Measurements from ENCODE around the gene CHRNB1.

CHRNB1 gene

GRCh38 chr17:7425756-7426155 is 19.1 kb upstream of the CHRNB1 start:
- peaks cover 0 to 4% (median 0%) of the 10 kb centered on the region in 5 donors for H3K27me3 ChIP-seq (ENCODE audit: control insufficient read depth in 5 of 5, insufficient read depth in 4 of 5, low read length in 5 of 5)
- no peak overlapping the region for H3K4me3 ChIP-seq (ENCODE audit: low read depth in 1 of 5, low read length in 5 of 5)
- H3K4me1 ChIP-seq (ENCODE audit: control insufficient read depth in 5 of 5, insufficient read depth in 5 of 5, low read length in 5 of 5) = no peaks in the 10 kb centered on the region
- no peak overlapping the region for H3K9ac ChIP-seq (ENCODE audit: low read length in 5 of 5)
- H3K36me3 ChIP-seq (ENCODE audit: control insufficient read depth in 5 of 5, insufficient read depth in 5 of 5, low read length in 5 of 5) = no peaks in the 10 kb centered on the region
- no peak overlapping the region for H3K27ac ChIP-seq (ENCODE audit: low read depth, low read length)
- no peaks in the 10 kb centered on the region for H3K9me3 ChIP-seq (ENCODE audit: control insufficient read depth in 5 of 5, low read length in 5 of 5)

GRCh38 chr17:7426203-7426863 is 18.5 kb upstream of the CHRNB1 start:
- H3K36me3 ChIP-seq (ENCODE audit: control insufficient read depth in 5 of 5, insufficient read depth in 5 of 5, low read length in 5 of 5) = no peaks in the 10 kb centered on the region
- no peak overlapping the region for H3K9ac ChIP-seq (ENCODE audit: low read length in 5 of 5)
- H3K27me3 ChIP-seq (ENCODE audit: control insufficient read depth in 5 of 5, insufficient read depth in 4 of 5, low read length in 5 of 5) = peaks cover 0 to 4% (median 0%) of the 10 kb centered on the region in 5 donors
- no peak overlapping the region for H3K27ac ChIP-seq (ENCODE audit: low read depth, low read length)
- H3K4me1 ChIP-seq (ENCODE audit: control insufficient read depth in 5 of 5, insufficient read depth in 5 of 5, low read length in 5 of 5) = no peaks in the 10 kb centered on the region
- no peak overlapping the region for H3K4me3 ChIP-seq (ENCODE audit: low read depth in 1 of 5, low read length in 5 of 5)
- no peaks in the 10 kb centered on the region for H3K9me3 ChIP-seq (ENCODE audit: control insufficient read depth in 5 of 5, low read length in 5 of 5)

GRCh38 chr17:7426896-7427489 is 17.9 kb upstream of the CHRNB1 start:
- Histone ChIP-seq H3K9me3 (ENCODE audit: control insufficient read depth in 5 of 5, low read length in 5 of 5) (no peaks in the 10 kb centered on the region), H3K9ac (ENCODE audit: low read length in 5 of 5) (no peak overlapping the region), H3K36me3 (ENCODE audit: control insufficient read depth in 5 of 5, insufficient read depth in 5 of 5, low read length in 5 of 5) (no peaks in the 10 kb centered on the region), H3K4me3 (ENCODE audit: low read depth in 1 of 5, low read length in 5 of 5) (no peak overlapping the region), H3K4me1 (ENCODE audit: control insufficient read depth in 5 of 5, insufficient read depth in 5 of 5, low read length in 5 of 5) (no peaks in the 10 kb centered on the region), H3K27me3 (ENCODE audit: control insufficient read depth in 5 of 5, insufficient read depth in 4 of 5, low read length in 5 of 5) (peaks cover 0 to 4% (median 0%) of the 10 kb centered on the region in 5 donors), H3K27ac (ENCODE audit: low read depth, low read length) (no peak overlapping the region)

DNA sequence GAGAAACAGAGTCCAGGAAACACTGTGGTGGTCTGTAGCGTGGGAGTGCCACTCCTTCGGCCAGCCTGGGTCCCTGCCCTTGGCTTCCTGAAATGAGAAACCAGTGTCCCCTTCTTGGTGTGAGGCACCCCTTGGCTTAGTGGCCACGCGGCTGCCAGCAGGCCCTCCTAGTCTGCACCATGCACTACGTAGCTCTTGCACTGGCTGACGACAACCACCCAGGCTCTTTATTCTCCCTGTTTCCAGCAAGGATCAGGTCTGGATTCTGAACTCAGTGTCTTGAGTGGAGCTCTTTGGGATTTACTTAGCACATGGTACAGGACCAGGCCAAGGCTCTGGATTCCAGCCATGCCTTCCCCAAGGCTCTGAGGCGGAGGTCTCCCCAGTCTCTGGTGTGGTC is 17.3 kb upstream of the CHRNB1 start:
- no peaks in the 10 kb centered on the region for H3K9me3 ChIP-seq (ENCODE audit: control insufficient read depth in 5 of 5, low read length in 5 of 5)
- H3K9ac ChIP-seq (ENCODE audit: low read length in 5 of 5) = no peak overlapping the region
- no peaks in the 10 kb centered on the region for H3K4me1 ChIP-seq (ENCODE audit: control insufficient read depth in 5 of 5, insufficient read depth in 5 of 5, low read length in 5 of 5)
- peaks cover 0 to 4% (median 0%) of the 10 kb centered on the region in 5 donors for H3K27me3 ChIP-seq (ENCODE audit: control insufficient read depth in 5 of 5, insufficient read depth in 4 of 5, low read length in 5 of 5)
- H3K36me3 ChIP-seq (ENCODE audit: control insufficient read depth in 5 of 5, insufficient read depth in 5 of 5, low read length in 5 of 5) = no peaks in the 10 kb centered on the region
- no peak overlapping the region for H3K27ac ChIP-seq (ENCODE audit: low read depth, low read length)
- no peak overlapping the region for H3K4me3 ChIP-seq (ENCODE audit: low read depth in 1 of 5, low read length in 5 of 5)

- no peak within 1 kb of the TSS for H3K27ac ChIP-seq (ENCODE audit: low read depth, low read length)
- no peaks in the 10 kb centered on the region for H3K4me1 ChIP-seq (ENCODE audit: control insufficient read depth in 5 of 5, insufficient read depth in 5 of 5, low read length in 5 of 5)
- no peaks in the 10 kb centered on the region for H3K9me3 ChIP-seq (ENCODE audit: control insufficient read depth in 5 of 5, low read length in 5 of 5)
- no peaks in the 10 kb centered on the region for H3K36me3 ChIP-seq (ENCODE audit: control insufficient read depth in 5 of 5, insufficient read depth in 5 of 5, low read length in 5 of 5)
- no peak within 1 kb of the TSS for H3K4me3 ChIP-seq (ENCODE audit: low read depth in 1 of 5, low read length in 5 of 5)
- H3K27me3 ChIP-seq (ENCODE audit: control insufficient read depth in 5 of 5, insufficient read depth in 4 of 5, low read length in 5 of 5) = peaks cover 0 to 4% (median 0%) of the 10 kb centered on the region in 5 donors
- no peak within 1 kb of the TSS for H3K9ac ChIP-seq (ENCODE audit: low read length in 5 of 5)
Measured at GRCh38 chr17:7428557-7428956, 16.3 kb upstream of the CHRNB1 start, which contains the start of gene SPEM3. TSS of gene SPEM3 (plus strand) at chr17:7428857. CDS start at chr17:7428903, 46 bp downstream.

GRCh38 chr17:7429722-7430121 is 15.1 kb upstream of the CHRNB1 start:
- no peak overlapping the region for H3K27ac ChIP-seq (ENCODE audit: low read depth, low read length)
- no peaks in the 10 kb centered on the region for H3K36me3 ChIP-seq (ENCODE audit: control insufficient read depth in 5 of 5, insufficient read depth in 5 of 5, low read length in 5 of 5)
- H3K4me3 ChIP-seq (ENCODE audit: low read depth in 1 of 5, low read length in 5 of 5) = no peak overlapping the region
- no peaks in the 10 kb centered on the region for H3K9me3 ChIP-seq (ENCODE audit: control insufficient read depth in 5 of 5, low read length in 5 of 5)
- peaks cover 0 to 4% (median 0%) of the 10 kb centered on the region in 5 donors for H3K27me3 ChIP-seq (ENCODE audit: control insufficient read depth in 5 of 5, insufficient read depth in 4 of 5, low read length in 5 of 5)
- H3K9ac ChIP-seq (ENCODE audit: low read length in 5 of 5) = no peak overlapping the region
- no peaks in the 10 kb centered on the region for H3K4me1 ChIP-seq (ENCODE audit: control insufficient read depth in 5 of 5, insufficient read depth in 5 of 5, low read length in 5 of 5)

GRCh38 chr17:7431231-7431630 is 13.6 kb upstream of the CHRNB1 start:
- no peak overlapping the region for H3K4me3 ChIP-seq (ENCODE audit: low read depth in 1 of 5, low read length in 5 of 5)
- peaks cover 0 to under 1% (median 0%) of the 10 kb centered on the region in 5 donors for H3K27me3 ChIP-seq (ENCODE audit: control insufficient read depth in 5 of 5, insufficient read depth in 4 of 5, low read length in 5 of 5)
- H3K9me3 ChIP-seq (ENCODE audit: control insufficient read depth in 5 of 5, low read length in 5 of 5) = no peaks in the 10 kb centered on the region
- peaks cover 0 to 11% (median 10%) of the 10 kb centered on the region in 5 donors for H3K4me1 ChIP-seq (ENCODE audit: control insufficient read depth in 5 of 5, insufficient read depth in 5 of 5, low read length in 5 of 5)
- no peaks in the 10 kb centered on the region for H3K36me3 ChIP-seq (ENCODE audit: control insufficient read depth in 5 of 5, insufficient read depth in 5 of 5, low read length in 5 of 5)
- no peak overlapping the region for H3K27ac ChIP-seq (ENCODE audit: low read depth, low read length)
- no peak overlapping the region for H3K9ac ChIP-seq (ENCODE audit: low read length in 5 of 5)

DNA sequence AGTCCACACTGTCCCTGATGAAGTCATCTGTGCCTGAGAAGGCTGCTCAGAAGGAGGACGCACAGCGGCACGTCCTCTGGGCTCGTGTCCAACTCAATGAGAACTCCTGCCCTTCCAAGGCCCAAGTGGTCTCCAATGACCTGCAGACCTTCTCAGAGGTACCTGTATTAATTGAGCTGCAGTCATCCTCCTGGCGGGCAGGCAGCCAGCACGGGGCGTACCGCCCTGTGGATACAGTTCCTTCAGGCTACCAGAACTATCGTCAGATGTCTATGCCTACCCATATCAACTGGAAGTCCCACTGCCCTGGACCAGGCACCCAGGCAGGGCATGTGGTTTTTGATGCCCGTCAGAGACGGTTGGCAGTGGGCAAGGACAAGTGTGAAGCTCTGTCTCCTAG is 12.6 kb upstream of the CHRNB1 start:
- H3K27ac ChIP-seq (ENCODE audit: low read depth, low read length) = no peak overlapping the region
- no peaks in the 10 kb centered on the region for H3K36me3 ChIP-seq (ENCODE audit: control insufficient read depth in 5 of 5, insufficient read depth in 5 of 5, low read length in 5 of 5)
- peaks cover 0 to 22% (median 20%) of the 10 kb centered on the region in 5 donors for H3K4me1 ChIP-seq (ENCODE audit: control insufficient read depth in 5 of 5, insufficient read depth in 5 of 5, low read length in 5 of 5)
- peaks cover 0 to 2% (median 0%) of the 10 kb centered on the region in 5 donors for H3K27me3 ChIP-seq (ENCODE audit: control insufficient read depth in 5 of 5, insufficient read depth in 4 of 5, low read length in 5 of 5)
- H3K9ac ChIP-seq (ENCODE audit: low read length in 5 of 5) = no peak overlapping the region
- no peaks in the 10 kb centered on the region for H3K9me3 ChIP-seq (ENCODE audit: control insufficient read depth in 5 of 5, low read length in 5 of 5)
- H3K4me3 ChIP-seq (ENCODE audit: low read depth in 1 of 5, low read length in 5 of 5) = no peak overlapping the region

- Histone ChIP-seq H3K9ac (ENCODE audit: low read length in 5 of 5) (peak overlapping the region in 4 of 5 donors; percentile 44 to 58 (median 52)), H3K4me1 (ENCODE audit: control insufficient read depth in 5 of 5, insufficient read depth in 5 of 5, low read length in 5 of 5) (peaks cover 0 to 57% (median 50%) of the 10 kb centered on the region in 5 donors), H3K36me3 (ENCODE audit: control insufficient read depth in 5 of 5, insufficient read depth in 5 of 5, low read length in 5 of 5) (no peaks in the 10 kb centered on the region), H3K27me3 (ENCODE audit: control insufficient read depth in 5 of 5, insufficient read depth in 4 of 5, low read length in 5 of 5) (peaks cover 0 to 25% (median 14%) of the 10 kb centered on the region in 5 donors), H3K27ac (ENCODE audit: low read depth, low read length) (no peak overlapping the region), H3K4me3 (ENCODE audit: low read depth in 1 of 5, low read length in 5 of 5) (peak overlapping the region; percentile 38 to 66 (median 62)), H3K9me3 (ENCODE audit: control insufficient read depth in 5 of 5, low read length in 5 of 5) (no peaks in the 10 kb centered on the region)
Measured at GRCh38 chr17:7435676-7436555, 8.9 kb upstream of the CHRNB1 start.

All from subcutaneous abdominal adipose tissue (tissue), 5 donors.